Stimulated activated CD8-positive, alpha-beta memory T cell treated with anti-CD3 and anti-CD28 coated beads, Interleukin-2, amount 100 ng/mL, for 1 hour (primary cell): Measurements from ENCODE around the gene ARID2.

Experiments used
- DNase-seq, 2 donors: peaks; one replicate each; pipeline ENCODE4 v3.0.0-alpha.2; 2020; ENCODE audit warnings: low read depth in 2 of 2

ARID2 gene

DNA sequence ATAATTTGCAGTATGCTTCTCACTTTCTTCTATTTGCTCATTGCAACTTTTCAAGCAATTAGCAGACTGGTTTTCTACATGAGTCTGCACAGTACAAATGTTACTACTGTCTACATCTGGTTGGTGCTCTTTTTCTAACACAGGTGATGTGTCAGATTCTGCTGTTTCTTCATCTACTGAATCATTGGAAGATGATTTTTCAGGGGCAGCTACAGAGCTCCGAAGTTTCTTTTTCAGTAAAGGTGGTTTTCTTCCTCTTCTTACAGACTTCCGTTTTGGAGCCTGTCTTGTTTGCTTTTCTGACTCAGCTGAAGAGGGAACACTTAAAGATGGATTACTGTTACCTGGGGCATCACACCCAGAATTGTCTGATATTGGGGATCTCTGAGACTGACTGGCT lies 198.8 kb downstream of the ARID2 start:
- no peak for DNase-seq

DNA sequence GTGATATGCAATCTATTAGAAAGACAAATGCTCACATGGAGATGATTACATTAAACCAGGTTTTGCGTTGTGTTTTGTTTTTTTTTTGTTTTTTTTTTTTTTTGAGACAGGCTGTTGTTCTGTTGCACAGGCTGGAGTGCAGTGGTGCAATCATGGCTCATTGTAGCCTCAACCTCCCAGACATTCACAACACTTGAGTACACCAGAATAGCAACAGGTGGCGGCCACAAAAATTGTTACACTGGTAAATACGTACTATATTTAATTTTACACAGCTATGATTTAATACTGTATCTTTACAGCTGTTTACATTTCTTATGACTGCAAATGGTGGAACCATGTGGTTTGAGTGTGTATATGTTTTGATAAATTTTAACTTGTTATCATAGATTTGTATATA lies 200.9 kb downstream of the ARID2 start:
- no peak for DNase-seq

DNA sequence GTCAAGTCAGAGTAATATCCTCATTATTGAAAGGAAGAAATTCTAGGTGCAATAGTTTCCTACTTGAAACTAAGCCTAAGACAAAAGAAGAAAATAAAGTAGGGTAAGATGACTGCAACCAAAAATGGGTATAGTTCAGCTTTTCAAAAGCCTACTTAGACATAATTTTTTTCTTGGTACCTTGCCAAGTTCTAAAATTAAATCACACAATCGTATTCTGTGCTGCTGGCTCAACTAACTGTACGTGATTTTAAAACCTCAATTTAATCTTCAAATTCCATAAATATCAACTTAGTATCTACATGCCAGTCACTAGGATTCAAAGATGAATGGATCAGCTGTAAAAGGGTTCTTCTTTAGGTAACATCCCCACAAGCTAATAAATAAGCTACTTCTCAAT lies 204.0 kb downstream of the ARID2 start:
- DNase-seq = no peak

DNA sequence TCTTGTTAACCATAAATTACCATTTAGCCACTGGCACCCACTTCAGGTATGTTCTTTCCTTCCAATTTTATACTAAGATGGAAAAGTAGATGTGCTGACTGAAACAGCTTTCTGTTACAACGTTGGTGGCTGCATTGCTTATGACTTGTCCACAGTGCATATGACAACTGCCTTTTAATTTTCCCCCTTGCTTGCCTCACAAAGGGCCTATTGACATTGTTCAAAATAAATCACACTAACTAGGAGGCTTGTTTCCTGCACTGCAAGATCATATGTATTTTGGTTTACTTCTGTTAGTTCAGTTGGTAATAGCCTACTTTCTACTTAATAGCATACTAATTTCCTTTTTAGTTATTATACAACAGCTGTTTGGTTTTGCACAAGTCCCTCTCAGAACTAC lies 205.4 kb downstream of the ARID2 start:
- DNase-seq = no peak

DNA sequence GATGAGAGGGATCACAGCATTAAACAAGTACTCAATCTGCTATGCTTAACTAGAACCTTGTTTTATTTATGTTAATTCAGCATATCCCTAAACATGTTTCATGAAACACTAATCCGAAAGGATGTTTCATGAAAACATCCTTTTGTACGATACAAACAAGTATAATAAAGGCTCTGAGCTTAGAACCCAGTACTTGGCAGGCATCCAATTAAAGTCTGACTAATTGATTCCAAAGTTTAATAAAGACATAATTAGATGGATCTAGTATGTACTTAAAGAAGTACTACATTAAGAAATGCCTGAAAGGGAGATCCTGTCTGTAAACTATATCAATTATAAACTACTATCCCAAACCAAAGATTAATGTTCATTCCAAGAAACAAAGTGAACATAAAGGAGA lies 209.1 kb downstream of the ARID2 start:
- no peak for DNase-seq

DNA sequence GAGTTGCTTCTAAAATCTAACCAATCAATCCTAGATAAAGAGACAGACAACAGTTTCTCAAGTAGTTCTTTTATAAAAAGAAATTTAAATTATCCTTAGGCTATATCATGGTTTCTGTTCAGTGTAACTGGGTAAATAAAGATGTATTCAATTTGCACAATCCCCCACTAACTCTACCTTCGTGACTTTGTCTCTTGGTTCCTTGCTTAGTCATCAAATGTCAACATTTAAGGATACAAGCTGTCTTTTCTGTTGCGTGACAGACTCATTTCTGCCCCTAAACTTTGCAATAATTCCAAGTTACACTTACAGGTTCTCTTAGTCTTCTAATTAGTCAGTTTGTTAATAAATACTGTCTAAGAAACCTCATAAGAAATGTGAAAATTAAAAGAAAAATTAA lies 210.3 kb downstream of the ARID2 start:
- DNase-seq = no peak

DNA sequence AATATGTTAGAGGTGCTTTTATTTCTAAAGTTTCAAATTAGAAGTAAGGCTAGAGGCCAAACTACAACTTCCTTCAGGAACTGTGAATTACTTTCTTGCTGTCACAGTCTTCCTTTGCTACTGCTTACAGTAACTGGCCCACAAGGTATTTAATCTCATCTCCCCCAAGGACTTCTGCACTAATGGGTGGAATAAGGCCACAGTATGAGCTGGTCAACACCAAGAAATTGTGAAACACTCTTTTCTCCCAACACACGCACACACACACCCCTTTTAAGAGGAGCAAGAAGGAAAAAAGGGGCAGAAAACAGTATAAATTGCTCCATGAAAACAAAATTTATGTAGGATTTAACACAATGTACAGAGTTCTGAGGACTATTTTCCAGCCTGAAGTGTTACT lies 215.3 kb downstream of the ARID2 start:
- no peak for DNase-seq

DNA sequence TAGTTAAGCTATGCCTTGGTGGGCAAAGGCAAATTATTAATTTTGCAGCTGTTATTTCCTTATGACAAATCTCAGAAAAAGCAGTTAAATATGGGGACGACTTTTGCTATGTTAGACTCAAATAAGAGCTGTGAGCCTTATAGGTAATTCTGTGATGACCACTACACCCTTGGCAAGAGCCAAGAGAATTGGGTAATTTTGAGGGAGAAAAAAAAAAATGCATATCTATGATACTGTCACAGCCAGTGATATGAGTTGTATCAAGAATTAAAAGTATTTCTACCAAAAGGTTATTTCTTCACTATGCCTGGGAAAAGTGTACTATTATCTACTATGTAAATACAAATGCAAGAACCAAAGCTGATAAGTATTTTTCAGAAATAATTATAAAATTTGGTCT lies 216.9 kb downstream of the ARID2 start:
- DNase-seq = no peak

DNA sequence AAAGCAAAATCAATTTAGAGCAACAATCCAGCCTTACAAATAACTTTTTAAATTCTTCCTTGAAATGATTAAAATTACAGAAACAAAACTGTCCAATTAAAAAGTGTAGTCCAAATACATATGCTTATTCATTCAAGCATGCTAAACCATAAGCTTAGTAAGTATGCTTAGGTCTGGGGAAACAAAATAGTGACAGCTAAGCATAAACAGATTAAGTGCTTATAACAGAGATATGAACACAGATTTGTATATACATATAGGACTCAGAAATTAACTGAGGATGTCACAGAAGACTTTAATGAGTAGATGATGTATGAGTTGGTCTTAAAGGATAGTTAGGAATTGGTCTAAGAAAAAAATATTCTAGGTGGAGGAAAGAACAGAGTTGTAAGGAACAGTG lies 219.0 kb downstream of the ARID2 start:
- DNase-seq = no peak
